ENCODE measurements around the gene MED22.

DNA sequence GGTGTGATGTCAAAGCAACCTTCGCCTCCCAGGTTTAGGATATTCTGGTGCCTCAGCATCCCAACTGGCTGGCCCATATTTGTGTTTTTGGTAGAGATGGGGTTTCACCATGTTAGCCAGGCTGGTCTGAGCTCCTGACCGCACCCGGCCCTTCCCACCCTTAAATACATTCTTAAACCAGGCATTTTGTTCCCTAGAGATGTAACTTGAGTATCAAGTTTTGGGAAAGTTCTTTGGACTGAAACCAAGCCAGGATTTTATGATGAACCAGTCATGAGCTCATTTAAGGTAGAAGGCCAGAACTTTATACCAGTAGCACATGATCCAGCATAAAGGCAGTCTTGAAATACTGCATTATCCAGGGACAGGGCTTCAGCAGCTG lies 3.6 kb upstream of the MED22 start:
- TF ChIP-seq CTCF (IDR thresholded peaks at IDR 0.05) (no peak), POLR2AphosphoS5 (IDR thresholded peaks at IDR 0.05; ENCODE audit: low read depth, low read length) (no peak)
